ENCODE data around the gene BDKRB1.

BDKRB1 gene

GRCh38 chr14:96261053-96261452 is 5.0 kb downstream of the BDKRB1 start:
- ChIA-PET POLR2A (no interaction called here), CTCF (interaction anchor here (1.0 to 2.0 kb wide), 5 partner anchors 8 to 179 kb away, joined by 3 to 7 read pairs (median 4); no protein-coding TSS in a partner anchor)
- DNase-seq (ENCODE audit: extremely low spot score), result no peak

GRCh38 chr14:96261772-96262655 is 6.0 kb downstream of the BDKRB1 start:
- TF ChIP-seq, protein P1, sequence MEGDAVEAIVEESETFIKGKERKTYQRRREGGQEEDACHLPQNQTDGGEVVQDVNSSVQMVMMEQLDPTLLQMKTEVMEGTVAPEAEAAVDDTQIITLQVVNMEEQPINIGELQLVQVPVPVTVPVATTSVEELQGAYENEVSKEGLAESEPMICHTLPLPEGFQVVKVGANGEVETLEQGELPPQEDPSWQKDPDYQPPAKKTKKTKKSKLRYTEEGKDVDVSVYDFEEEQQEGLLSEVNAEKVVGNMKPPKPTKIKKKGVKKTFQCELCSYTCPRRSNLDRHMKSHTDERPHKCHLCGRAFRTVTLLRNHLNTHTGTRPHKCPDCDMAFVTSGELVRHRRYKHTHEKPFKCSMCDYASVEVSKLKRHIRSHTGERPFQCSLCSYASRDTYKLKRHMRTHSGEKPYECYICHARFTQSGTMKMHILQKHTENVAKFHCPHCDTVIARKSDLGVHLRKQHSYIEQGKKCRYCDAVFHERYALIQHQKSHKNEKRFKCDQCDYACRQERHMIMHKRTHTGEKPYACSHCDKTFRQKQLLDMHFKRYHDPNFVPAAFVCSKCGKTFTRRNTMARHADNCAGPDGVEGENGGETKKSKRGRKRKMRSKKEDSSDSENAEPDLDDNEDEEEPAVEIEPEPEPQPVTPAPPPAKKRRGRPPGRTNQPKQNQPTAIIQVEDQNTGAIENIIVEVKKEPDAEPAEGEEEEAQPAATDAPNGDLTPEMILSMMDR (IDR thresholded peaks at IDR 0.05; ENCODE audit: control extremely low read depth, extremely low read depth, low read depth, missing control alignments), result no peak
- DNase-seq (ENCODE audit: extremely low spot score), result no peak
- ChIA-PET POLR2A (no interaction called here), CTCF (interaction anchor here (0.8 to 2.0 kb wide), 9 partner anchors 9 to 161 kb away, joined by 3 to 9 read pairs (median 3); no protein-coding TSS in a partner anchor)

More at GRCh38 chr14:96261053-96261452, 5.0 kb downstream of the BDKRB1 start:
- TF ChIP-seq, protein P1 (IDR thresholded peaks at IDR 0.05; ENCODE audit: control extremely low read depth, extremely low read depth, low read depth, missing control alignments), result no peak

DNA sequence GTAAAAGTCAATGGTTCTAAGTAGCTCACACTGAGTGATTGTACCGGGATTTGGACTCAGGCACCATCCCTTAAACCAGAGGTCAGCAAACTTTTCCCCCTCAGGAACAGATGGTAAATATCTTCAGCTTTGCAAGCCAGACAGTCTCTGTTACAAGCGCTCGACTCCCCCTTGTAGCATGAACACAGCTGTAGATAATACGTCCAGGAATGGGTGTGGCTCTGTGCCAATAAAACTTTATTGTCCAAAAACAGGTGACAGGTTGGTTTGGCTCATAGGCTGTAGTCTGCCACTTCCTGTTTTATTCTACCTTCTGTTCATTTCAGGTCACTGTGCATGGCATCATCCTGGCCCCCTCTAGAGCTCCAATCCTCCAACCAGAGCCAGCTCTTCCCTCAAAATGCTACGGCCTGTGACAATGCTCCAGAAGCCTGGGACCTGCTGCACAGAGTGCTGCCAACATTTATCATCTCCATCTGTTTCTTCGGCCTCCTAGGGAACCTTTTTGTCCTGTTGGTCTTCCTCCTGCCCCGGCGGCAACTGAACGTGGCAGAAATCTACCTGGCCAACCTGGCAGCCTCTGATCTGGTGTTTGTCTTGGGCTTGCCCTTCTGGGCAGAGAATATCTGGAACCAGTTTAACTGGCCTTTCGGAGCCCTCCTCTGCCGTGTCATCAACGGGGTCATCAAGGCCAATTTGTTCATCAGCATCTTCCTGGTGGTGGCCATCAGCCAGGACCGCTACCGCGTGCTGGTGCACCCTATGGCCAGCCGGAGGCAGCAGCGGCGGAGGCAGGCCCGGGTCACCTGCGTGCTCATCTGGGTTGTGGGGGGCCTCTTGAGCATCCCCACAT is 7.6 kb downstream of the BDKRB1 start:
- TF ChIP-seq, protein P1 (IDR thresholded peaks at IDR 0.05; ENCODE audit: control extremely low read depth, extremely low read depth, low read depth, missing control alignments), result no peak
- POLR2A ChIA-PET, result no interaction called here
- CTCF ChIA-PET, result interaction anchor here (0.9 to 1.8 kb wide), 3 partner anchors 10 to 163 kb away, joined by 4 to 9 read pairs (median 7); no protein-coding TSS in a partner anchor
- DNase-seq (ENCODE audit: extremely low spot score), result no peak

- DNase-seq (ENCODE audit: extremely low spot score), result no peak
- TF ChIP-seq, protein P1 (IDR thresholded peaks at IDR 0.05; ENCODE audit: control extremely low read depth, extremely low read depth, low read depth, missing control alignments), result no peak
- POLR2A ChIA-PET, result no interaction called here
- CTCF ChIA-PET, result interaction anchor here (1.5 to 1.8 kb wide), 2 partner anchors 12 to 163 kb away, joined by 3 to 7 read pairs; no protein-coding TSS in a partner anchor
Observed at GRCh38 chr14:96264200-96264553, 8.2 kb downstream of the BDKRB1 start.

- CTCF ChIA-PET, result interaction anchor here (1.5 to 1.8 kb wide), 2 partner anchors 11 to 164 kb away, joined by 3 to 7 read pairs; no protein-coding TSS in a partner anchor
- POLR2A ChIA-PET, result no interaction called here
- DNase-seq (ENCODE audit: extremely low spot score), result no peak
- TF ChIP-seq, protein P1 (IDR thresholded peaks at IDR 0.05; ENCODE audit: control extremely low read depth, extremely low read depth, low read depth, missing control alignments), result no peak
Observed at GRCh38 chr14:96264853-96265252, 8.8 kb downstream of the BDKRB1 start.

All from GM10248 (cell line).